Liver (tissue), 3 donors: ENCODE measurements around the gene GARIN5A.

ENCODE experiments used
- CTCF ChIP-seq: fragments of 150-350 bp; IDR thresholded peaks from 2 replicates; pipeline ENCODE4 v1.5.1; 2017; ENCODE audit warnings: improper control_type of control experiment, low read depth, low read length; ENCODE audit not compliant: missing input control
- MAX ChIP-seq: IDR thresholded peaks from 2 replicates; pipeline ENCODE4 v1.6.1; 2016; ENCODE audit warnings: antibody characterized with exemption
- RXRA ChIP-seq, 2 donors: IDR thresholded peaks; 2 replicates each; pipeline ENCODE4 v1.6.1; 2017 to 2018; ENCODE audit warnings: antibody characterized with exemption in 2 of 2, mild to moderate bottlenecking in 1 of 2
- TAF1 ChIP-seq: conservative IDR thresholded peaks from 2 replicates; pipeline ENCODE4 v1.6.1; 2016; ENCODE audit warnings: antibody characterized with exemption, mild to moderate bottlenecking
- donor health status: healthy.
- donor health status: healthy.

- no peak for TF ChIP-seq CTCF
- no peak for TF ChIP-seq TAF1
- no peak for TF ChIP-seq MAX
- TF ChIP-seq RXRA (IDR thresholded peaks at IDR 0.05): no peak
These were observed 29.6 kb downstream of the GARIN5A start for GRCh38 chr19:50447053-50447452.
